HG03039 (cell line): Measurements from ENCODE around the gene MLLT6.
A peak's percentile ranks its signal among the peaks of the same experiment; 100 is the strongest.

Experiments
- ATAC-seq: cut with Tn5 transposase; IDR thresholded peaks from one replicate; pipeline ENCODE4 v1.9.1; 2021; ENCODE audit warnings: mild to moderate bottlenecking, moderate library complexity; ENCODE audit not compliant: unreplicated experiment

MLLT6 gene

GRCh38 chr17:38674749-38675615, 30.1 kb upstream of the MLLT6 start, which contains the start of gene EPOP:
EPOP (minus strand) TSS chr17:38674957; CDS start chr17:38674495, 462 bp downstream.
- ATAC-seq, result peak; percentile 62

GRCh38 chr17:38676706-38677504, 28.2 kb upstream of the MLLT6 start:
- no peak for ATAC-seq

DNA sequence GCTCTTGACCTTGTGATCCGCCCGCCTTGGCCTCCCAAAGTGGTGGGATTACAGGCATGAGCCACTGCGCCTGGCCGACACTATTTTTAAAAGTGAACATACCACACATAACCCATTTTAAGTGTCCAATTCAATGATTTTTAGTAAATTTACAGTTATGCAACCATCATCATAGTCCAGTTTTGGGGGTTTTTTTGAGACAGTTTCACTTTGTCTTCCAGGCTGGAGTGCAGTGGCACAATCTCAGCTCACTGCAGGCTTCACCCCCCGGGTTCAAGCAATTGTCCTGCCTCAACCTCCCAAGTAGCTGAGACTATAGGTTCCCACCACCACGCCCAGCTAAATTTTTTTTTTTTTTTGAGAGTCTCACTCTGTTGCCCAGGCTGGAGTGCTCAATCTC, 27.3 kb upstream of the MLLT6 start:
- no peak for ATAC-seq

- no peak for ATAC-seq
These were observed 24.0 kb upstream of the MLLT6 start for GRCh38 chr17:38681096-38681495.

- no peak for ATAC-seq
These were observed 19.6 kb upstream of the MLLT6 start for GRCh38 chr17:38685491-38685890.

- ATAC-seq, result no peak
These were observed 17.8 kb upstream of the MLLT6 start for GRCh38 chr17:38687286-38687685.

DNA sequence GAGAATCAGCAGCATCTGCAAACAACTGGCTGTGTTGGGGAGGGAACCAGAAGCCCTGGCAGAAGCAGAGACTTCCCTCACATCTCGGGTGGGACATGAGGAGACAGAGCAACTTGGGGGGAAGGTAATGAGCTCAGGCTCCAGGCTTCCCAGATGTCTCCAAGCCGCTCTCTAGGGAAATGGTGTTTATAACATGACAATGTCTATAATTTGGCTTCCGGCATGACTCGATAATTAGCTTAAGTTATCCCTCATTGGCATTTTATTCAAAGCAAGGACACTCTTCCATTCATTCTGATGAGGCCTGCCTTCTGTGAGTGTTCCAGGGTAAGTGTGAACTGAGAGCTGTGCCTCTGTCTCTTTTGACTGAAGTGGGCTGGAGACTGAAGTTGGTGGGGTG, 14.7 kb upstream of the MLLT6 start:
- ATAC-seq, result no peak

DNA sequence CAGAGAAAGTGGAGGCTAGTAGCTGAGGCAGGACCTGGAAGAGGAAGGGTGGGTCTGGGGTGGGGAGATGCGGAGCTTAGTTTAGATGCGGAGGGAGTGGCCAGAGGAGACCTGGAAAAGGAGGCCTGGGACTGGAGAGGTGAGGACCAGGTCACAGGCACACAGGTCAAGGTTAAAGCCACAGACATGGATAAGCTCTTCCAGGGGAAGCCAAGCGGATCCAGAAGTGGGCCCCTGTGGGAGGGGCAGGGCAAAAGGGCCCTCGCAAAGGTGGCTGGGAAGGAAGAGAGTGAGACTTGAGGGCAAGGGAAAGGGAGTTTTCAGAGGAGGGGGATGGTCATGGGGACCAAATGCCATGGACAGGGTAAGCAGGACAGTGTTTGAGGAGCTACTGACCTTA, 13.9 kb upstream of the MLLT6 start:
- no peak for ATAC-seq

GRCh38 chr17:38693700-38694329, 11.3 kb upstream of the MLLT6 start:
- ATAC-seq, result no peak

DNA sequence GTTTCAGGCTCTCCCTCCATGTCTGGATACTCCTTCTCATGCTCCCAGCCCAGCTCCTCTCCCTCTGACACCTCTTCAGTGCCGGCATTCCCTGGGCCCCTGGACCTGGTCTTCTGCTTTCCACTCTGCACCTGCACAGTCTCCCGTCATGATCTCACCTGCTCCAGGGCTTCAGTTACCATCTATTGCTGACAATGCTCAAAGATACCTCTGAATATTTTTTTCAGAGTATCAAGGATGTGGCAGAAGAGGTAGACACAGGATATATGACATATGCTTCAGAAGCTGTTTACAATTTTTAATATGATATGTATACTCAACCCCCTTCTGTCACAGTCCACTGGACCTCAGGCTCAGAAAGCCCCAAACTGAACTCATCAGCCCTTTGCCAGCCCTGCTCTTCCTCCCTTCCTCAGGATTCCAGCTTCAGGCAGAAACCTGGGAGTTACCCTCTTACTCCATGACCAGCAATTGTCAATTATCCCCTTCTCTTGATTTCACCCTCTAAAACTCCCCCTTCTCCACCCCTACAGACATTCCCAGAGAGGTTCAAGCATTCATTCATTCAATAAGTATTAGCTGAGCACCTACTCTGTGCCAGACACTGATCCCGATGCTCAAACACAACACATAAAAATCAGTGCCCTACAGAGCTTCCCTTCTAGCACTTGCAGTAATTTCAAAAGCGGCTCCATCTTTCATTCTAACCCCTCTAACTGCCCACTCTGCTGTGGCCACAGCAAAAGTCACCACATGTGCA, 7.8 kb upstream of the MLLT6 start:
- no peak for ATAC-seq

DNA sequence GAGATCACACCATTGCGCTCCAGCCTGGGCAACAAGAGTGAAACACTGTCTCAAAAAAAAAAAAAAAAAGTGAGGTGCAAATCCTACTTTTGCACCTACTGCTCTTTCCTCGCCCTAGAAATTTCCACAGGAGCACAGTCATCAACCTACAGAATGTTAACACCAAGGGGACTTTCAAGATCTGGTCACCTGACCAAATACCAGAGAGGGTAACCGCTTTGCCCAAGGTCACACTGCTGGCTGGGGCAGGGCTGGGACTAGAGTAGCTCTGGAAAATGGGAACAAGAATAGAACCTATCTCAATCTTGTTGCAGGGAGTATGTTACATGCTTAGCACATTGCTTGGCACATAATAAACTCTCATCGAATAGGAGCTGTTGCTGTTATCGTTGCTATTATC, 6.3 kb upstream of the MLLT6 start:
- ATAC-seq, result no peak

DNA sequence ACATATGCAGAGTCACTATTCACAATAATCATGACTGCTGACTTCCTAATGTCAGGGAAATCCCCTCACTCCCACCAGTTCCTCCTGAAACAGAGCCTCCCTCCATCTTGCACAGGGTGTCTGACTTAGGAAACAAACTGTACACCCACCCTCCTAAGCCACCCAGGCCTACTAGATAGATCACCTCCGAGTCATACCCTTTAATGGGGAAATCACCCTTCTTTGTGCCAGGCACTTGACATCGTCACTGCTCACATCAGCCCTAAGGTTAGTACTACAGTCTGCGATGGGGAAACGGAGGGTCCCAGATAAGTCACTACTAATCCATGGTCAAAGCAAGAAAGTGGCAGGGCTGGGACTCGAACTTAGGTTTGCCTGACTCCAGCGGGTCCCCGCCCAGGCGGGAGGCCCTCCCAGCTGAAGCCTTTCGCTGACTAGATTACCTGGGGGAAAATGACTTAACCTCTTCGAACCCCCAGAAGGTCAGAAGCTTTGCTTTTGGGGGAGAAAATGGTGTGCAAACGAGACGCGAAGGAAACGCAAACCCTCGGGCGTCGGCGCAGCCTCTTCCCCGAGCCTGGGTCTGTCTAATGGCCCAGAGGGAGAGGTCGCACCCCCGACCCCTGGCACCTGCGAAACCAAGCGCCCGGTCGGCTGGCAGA, 3.4 kb upstream of the MLLT6 start:
- peak; percentile 22 for ATAC-seq

DNA sequence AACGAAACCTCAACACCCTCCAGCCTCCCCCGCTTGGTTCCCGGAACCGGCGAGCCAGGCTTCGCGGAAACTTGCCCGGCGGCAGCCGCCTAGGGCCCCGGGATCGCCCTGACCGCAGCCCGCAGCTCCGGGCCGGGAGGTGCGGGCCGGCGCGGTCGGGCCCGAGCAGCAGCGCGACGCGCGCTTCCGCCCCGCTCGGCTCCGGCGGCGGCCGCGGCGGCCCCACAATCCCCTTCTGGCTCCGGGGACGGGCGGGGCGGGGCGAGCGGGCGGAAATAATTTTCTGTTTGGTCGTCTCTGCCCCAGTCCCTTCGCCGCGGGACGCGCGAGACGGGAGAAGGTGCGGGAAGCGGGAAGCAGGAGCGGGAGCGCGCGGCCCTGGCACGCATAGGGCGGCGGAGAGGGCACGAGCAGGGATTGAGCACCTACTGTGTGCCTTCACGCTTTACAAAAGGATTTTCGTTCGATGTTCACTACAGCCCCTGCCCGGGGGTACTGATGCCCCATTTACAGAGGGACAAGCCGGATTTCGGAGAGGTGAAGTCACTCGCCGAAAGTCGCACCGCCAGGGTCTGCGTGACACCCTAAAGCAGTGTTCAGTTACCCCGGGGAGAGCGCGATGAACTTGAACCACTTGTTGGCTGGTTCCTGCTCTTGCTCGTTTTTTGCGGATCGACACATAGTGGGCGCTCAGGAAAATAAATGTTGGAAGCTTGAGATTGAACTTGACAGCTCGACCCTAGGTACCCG, 2.7 kb upstream of the MLLT6 start:
- ATAC-seq, result peak; percentile 24

GRCh38 chr17:38702916-38703741, 1.9 kb upstream of the MLLT6 start:
- ATAC-seq, result no peak

GRCh38 chr17:38703742-38704605, 1.1 kb upstream of the MLLT6 start:
- no peak for ATAC-seq

DNA sequence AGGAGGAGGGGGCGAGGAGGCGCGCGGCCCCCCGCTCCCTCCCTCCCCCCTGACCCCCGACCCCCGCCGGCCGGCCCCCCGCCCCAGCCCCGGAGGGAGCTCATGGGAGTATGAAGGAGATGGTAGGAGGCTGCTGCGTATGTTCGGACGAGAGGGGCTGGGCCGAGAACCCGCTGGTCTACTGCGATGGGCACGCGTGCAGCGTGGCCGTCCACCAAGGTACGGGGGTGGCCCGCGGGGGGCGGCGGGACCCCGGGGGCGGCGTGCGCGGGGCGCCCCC, 390 bp downstream of the MLLT6 start:
- no peak for ATAC-seq

- no peak for ATAC-seq
These were observed 881 bp downstream of the MLLT6 start for GRCh38 chr17:38705803-38706504.
